HG03439 (cell line): ENCODE data around the gene HSD17B2.

Source experiments
- ATAC-seq: cut with Tn5 transposase; IDR thresholded peaks from one replicate; pipeline ENCODE4 v1.9.1; 2021; ENCODE audit warnings: mild to moderate bottlenecking, moderate library complexity; ENCODE audit not compliant: unreplicated experiment

HSD17B2 gene

DNA sequence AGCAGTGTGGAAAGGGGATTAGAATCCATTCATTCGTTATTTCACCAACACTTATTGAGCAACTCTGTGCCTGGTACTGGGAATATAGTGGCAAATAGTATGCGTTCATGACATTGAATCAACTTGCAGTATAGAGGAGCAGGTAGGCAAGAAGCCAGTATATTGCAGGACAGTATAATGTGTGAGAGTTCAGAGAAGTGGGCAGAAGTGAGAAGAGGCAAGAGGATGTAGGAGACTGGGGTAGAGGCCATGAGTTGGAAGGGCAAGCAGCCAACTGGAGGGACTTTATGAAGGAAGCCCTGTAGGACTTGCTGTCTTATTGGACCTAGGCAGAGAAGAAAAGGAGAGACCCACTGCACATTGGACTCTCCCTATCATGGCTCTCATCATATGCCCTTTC, 12.3 kb downstream of the HSD17B2 start:
- ATAC-seq: no peak

DNA sequence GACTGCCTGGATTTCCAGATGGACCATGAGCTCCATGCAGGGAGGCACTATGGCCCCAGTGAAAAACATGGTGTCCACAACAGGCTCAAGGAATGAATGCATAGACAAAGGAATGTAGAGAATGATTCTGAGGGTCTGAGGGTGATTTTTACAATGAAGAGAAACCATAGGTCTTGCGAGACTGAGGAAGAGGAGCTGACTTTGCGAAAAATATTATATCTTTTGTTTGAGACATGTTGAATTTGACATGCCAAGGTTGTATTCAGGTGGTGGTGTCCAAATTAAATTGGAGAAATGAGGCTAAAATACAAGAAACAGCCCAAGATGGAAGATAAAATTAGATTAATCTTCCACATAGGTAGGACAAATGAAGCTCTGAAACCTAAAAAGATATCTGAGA, 12.7 kb downstream of the HSD17B2 start:
- ATAC-seq: no peak

DNA sequence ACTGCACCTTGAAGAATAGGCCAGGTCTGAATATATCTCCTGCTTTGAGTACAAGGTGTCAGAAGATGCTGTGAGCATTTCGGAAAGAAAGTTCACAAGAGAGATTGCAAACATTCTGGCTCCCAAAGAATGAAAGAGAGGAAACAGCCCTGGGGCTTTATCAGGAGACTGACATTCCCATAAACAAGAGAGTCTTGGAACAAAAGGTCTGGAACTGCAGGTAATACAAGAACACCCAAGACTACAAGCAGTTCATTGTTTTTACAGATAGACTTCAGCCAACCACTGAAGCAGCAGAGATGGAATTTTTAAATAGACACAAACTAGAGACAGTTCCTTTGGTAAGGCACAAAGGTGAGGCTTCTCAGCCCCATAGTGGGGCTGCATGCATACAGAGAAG, 14.4 kb downstream of the HSD17B2 start:
- no peak for ATAC-seq

DNA sequence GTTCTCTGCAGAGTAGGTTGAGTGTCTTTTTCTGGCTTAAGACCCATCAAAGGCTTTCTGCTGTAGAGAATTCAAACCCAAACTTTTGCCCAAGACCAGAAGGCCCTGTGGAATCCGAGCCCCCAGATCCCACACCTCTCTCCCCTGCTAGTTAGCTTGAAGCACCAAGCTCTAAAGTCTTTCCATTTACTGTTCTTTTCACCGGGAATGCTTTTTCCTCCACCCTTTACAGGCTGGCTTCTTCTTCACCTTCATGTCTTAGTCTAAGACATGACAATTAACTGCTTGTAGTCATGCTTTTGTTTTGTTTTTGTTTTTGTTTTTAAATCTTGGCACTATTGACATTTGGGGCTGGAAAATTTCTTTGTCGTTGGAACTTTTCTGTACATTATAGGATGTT, 15.5 kb downstream of the HSD17B2 start:
- ATAC-seq: no peak

GRCh38 chr16:82050909-82051357, 15.9 kb downstream of the HSD17B2 start:
- no peak for ATAC-seq

DNA sequence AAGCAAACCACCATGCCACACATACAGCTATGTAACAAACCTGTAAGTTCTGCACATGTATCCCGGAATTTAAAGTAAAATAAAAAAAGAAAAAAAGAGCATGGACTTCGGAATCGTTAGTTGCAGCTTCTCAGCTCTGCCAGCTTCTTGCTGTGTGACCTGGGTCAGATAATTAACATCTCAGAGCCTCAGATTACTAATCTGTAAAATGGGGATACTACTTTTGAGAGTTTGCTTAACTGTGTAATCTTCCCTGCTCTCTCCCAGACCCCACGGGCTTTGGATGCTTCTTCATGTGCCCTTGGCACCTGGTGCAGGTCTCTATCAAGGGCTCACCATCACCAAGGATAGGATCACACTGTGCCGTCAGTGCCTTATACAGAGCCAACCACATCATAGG, 16.6 kb downstream of the HSD17B2 start:
- ATAC-seq: no peak

DNA sequence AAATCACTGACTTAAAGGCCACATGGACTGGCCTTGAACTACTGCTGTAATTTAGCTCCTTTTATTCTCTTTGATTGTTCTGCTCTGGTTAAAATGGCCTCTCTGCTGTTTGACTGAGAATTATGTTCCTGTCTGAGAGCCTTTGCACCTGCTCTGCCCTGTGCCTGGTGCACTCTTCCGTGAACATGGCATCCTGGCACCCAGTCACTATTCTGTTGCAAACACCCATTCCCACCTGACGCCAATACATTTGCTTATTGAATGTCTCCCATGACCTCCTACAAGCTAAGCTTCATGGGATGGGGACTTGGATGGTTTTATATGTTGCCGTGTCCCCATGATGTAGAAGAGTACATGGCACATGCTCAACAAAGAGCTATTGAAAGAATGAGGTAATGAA, 20.1 kb downstream of the HSD17B2 start:
- ATAC-seq: no peak

DNA sequence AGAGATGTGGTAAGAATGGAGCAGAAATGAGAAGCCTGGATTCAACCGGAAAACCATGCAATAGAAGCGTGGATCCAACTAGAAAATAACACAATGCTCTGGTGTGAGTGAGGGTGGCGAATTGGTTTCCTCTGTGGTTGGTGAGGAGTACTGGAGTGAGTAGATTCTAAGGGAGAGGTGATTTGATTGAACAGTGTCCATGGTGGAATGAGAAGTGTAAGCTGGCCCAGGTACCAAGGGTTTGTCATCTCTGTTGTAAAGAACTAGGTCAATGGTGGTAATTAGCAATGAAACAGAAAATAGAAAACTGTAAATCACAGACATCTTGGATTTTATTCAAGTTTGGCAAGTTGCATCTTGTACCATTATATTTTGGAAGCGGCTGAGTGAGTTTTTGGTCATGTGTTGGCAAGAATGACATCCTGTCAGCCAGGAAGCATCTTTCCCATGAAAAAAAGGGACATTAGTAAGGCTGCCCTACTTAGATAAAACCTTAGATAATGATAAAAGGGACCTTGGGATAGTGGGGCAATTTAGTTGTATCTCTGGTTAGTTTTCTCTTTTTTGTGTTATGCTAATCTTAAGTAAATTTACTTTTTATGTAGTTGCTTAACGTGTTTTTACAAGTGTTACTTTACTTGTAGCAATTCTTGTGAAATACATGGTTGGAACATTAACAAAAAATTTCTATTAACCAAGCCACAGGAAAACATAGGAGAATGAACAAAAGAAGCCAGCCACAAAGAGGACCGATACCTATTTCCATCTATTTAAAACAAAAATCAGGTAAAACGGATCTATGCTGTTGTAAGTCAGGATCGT, 20.9 kb downstream of the HSD17B2 start:
- no peak for ATAC-seq

GRCh38 chr16:82056550-82056896, 21.5 kb downstream of the HSD17B2 start:
- ATAC-seq: no peak

- no peak for ATAC-seq
These were observed 24.3 kb downstream of the HSD17B2 start for GRCh38 chr16:82059161-82059982.

GRCh38 chr16:82059983-82060421, 24.9 kb downstream of the HSD17B2 start:
- ATAC-seq: no peak

DNA sequence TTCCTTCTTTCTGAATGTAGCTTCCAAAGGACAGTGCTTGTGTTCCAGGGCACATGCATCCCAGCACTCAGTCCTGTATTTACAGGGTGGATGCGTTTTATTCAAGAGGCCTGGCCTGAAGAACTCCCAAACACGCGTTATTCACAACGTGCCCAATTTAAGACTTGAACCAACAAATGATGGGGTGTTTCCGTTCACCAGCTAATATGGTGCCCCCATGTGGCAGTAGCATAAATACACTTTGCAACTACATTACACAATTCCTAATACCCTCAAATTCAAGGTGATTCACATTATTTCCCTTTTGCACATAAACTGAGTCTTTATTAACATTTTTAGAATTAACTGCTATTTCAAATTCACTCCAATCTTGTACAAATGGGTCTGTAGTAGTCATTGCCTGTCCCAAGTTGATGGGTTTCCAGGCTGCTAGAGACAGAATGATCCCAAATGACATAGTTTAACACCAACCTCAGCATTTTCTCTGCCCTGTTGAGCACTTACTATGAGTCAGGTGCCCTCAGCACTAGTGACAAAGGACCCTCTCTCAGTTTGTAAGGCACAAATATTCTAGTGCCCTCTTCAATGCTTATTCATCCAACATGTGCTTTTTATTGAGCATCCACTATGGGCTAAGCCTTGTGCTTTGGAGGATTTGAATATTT, 26.9 kb downstream of the HSD17B2 start:
- ATAC-seq: no peak

DNA sequence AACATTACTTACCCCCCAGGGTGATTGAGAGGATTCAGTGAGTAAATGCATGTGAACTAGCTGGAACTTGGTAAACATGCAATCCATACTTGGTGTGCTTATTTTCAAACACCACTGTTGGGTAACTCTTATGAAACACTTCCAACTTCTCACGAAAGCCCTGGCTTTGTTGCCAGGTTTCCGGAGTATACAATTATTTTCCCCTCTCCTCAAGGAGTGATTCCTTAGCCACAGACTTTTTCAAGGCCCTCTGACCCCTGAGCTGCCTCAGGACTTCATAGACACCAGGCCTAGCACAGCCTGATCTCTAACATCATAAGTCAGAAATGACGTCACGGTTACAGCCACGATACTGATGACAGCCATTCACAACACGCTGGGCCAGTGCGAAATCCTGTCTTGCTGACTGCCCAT, 27.6 kb downstream of the HSD17B2 start:
- no peak for ATAC-seq

DNA sequence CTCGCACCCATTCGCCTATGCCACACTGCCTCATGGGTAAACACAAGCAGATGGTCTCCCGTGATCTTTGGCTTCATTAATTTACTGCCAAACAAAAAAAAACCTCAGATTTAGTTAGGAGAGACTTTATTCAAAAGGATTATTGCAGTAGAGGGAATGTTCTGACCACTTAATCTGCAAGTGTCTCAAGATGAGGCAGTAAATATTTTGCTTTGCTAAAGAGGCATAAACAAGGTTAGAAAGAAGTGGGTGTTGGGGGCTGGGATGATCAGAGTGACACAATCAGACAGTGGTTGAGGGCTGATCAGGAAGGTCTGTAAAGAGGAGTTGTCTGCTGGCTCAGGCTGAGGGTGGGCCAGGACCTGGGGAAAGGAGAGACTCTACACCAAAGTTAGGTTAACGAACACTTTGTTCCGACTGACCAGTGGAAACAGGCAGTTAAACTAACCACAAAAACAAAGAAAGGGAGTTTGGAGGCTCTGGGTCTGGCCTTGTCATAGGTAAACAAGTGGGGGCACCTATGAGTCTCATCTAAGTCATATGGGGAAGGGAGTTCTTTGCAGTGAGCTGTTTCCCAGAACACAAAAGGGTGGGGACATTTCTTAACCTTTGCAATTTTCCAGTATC, 28.5 kb downstream of the HSD17B2 start:
- no peak for ATAC-seq

DNA sequence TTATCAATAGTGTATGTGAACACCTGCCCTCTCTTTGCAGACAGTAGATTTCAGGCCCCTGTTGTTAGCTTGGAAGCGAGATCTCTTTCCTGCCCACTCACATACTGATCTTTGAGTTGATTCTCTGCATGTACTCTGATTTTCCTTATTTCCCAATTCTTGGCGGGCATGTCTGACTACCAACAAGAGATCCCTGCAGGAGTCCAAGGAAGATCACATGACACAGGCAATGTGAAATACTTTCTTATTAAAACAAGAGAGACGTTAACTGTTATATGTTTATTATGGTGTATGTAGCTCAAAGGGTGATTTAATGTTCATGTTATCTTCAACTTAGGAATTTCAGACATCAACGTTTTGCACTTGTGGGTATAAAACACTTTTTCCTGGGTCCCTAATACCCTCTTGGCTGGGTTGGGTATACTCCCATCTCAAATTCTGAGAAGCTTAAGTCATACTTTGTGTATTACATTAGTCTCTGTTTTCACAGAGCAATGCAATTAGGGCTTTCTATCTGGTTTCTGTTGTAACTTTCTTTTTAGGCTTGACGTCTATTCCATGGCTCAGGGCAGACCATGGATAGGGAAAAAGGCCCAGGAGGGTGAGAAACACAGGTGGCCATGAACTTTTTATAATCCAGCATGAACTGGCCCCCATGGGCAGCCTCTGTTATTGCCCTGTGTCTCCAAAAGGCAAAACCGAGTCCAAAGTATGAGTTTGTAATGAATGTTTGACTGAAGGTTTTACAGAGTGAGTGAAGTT, 32.2 kb downstream of the HSD17B2 start:
- ATAC-seq: no peak

- ATAC-seq: no peak
These were observed 32.8 kb downstream of the HSD17B2 start for GRCh38 chr16:82067804-82068325.

- ATAC-seq: no peak
These were observed 35.8 kb downstream of the HSD17B2 start for GRCh38 chr16:82070656-82071369.

DNA sequence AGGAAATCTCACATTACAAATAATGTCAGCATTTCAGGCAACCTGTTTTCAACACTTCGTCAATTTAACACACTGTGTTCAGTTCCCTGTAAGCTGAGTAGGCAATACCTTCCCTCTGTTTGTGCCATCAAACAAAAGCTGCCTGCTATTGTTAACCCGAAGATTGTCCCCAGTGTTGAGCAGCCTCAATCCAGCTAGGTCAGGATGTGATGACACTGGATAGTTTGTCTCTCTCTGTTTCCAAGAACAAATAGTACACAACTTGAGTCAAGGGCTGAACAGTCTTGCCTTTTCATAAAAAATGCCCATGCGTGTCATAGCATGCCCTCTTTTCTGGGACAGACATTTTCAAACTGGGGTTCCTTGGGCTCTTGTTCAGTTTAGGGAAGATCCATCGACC, 36.4 kb downstream of the HSD17B2 start:
- no peak for ATAC-seq

DNA sequence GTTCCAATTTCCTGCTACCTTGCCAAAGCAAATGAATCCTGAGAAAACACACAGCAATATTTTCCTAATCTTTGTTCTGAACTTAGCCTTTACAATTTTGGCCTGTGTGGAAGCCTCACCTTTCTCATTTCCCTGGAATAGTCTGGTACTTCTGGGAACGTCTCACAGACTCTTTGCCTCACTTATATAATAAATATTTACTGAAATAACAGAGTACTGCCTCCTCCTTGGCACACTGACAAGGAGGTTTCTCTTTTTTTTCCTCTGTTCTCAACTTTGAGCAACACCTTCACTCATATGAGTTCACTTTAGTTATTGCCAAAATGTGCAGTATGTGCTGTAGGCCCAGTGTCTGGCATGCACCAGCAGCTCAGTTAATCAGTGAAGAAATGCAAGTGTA, 37.3 kb downstream of the HSD17B2 start:
- no peak for ATAC-seq
